ENCODE results near the gene CBX7.

Gene CBX7

GRCh38 chr22:39091126-39092081 is 61.1 kb downstream of the CBX7 start:
- DNase-seq (ENCODE audit: low spot score) = no peak

GRCh38 chr22:39090426-39091064 is 61.9 kb downstream of the CBX7 start:
- no peak for DNase-seq (ENCODE audit: low spot score)

- no peak for DNase-seq (ENCODE audit: low spot score)
These were observed 62.6 kb downstream of the CBX7 start for GRCh38 chr22:39089928-39090327.

GRCh38 chr22:39088685-39089032 is 63.8 kb downstream of the CBX7 start:
- DNase-seq (ENCODE audit: low spot score) = no peak

GRCh38 chr22:39087881-39088684 is 64.4 kb downstream of the CBX7 start:
- DNase-seq (ENCODE audit: low spot score) = peak; percentile 47

GRCh38 chr22:39087098-39087497 is 65.4 kb downstream of the CBX7 start:
- DNase-seq (ENCODE audit: low spot score) = no peak

- no peak for DNase-seq (ENCODE audit: low spot score)
These were observed 67.8 kb downstream of the CBX7 start for GRCh38 chr22:39084666-39085065.

- no peak for DNase-seq (ENCODE audit: low spot score)
These were observed 69.0 kb downstream of the CBX7 start for GRCh38 chr22:39083212-39084165.

- DNase-seq (ENCODE audit: low spot score) = no peak
These were observed 70.9 kb downstream of the CBX7 start for GRCh38 chr22:39081598-39081997.

GRCh38 chr22:39081016-39081415 is 71.5 kb downstream of the CBX7 start:
- no peak for DNase-seq (ENCODE audit: low spot score)
